H1 (cell line): ENCODE data around the gene PRKCA. TPM values are rescaled to one million over a fixed set of nuclear protein-coding genes. Genes with fewer than 3 reads are reported as not detected.

Experiments
- CTCF ChIA-PET: fragments of 300-600 bp; sonication (Branson Sonifier 250); formaldehyde crosslinking; loops from one replicate; lab custom pipeline; 2021; ENCODE audit not compliant: partially characterized antibody; lab: Charles Lee
- POLR2A ChIA-PET: fragments of 300-600 bp; sonication (Branson Sonifier 250); formaldehyde crosslinking; loops from one replicate; lab custom pipeline; 2021; ENCODE audit warnings: inconsistent platforms; ENCODE audit not compliant: partially characterized antibody; lab: Charles Lee
- DNase-seq, 2 experiments: peaks; one replicate each; pipeline versions ENCODE4 v3.0.0 to v3.0.0-alpha.2; 2010 to 2022; ENCODE audit warnings: low spot score in 2 of 2, low read depth in 1 of 2, mixed read lengths in 1 of 2
- FAIRE-seq: peaks from 2 replicates; lab custom pipeline; 2011; peaks lifted over from hg19 to GRCh38; lab: Jason Lieb, UNC
- H2AFZ ChIP-seq: 2 replicates; pipeline ENCODE4 v1.8.1; 2012; ENCODE audit warnings: low read length, inconsistent platforms
- H2AK5ac ChIP-seq: 2 replicates; pipeline ENCODE4 v1.6.1; 2013; ENCODE audit warnings: low read depth, low read length
- H2BK120ac ChIP-seq: replicated peaks from 2 replicates; pipeline ENCODE3; 2013; ENCODE audit warnings: low read depth, low read length, inconsistent platforms
- H2BK12ac ChIP-seq: 2 replicates; pipeline ENCODE4 v1.6.1; 2013; ENCODE audit warnings: low read depth, low read length
- H2BK15ac ChIP-seq: 2 replicates; pipeline ENCODE4 v1.6.1; 2013; ENCODE audit warnings: low read length
- H2BK20ac ChIP-seq: 2 replicates; pipeline ENCODE4 v1.6.1; 2013; ENCODE audit warnings: low read length
- H2BK5ac ChIP-seq: 2 replicates; pipeline ENCODE4 v1.6.1; 2013; ENCODE audit warnings: low read depth, low read length
- H3K14ac ChIP-seq: 2 replicates; pipeline ENCODE4 v1.6.1; 2013; ENCODE audit warnings: inconsistent platforms; ENCODE audit not compliant: insufficient read length
- H3K18ac ChIP-seq: 2 replicates; pipeline ENCODE4 v1.6.1; 2013; ENCODE audit warnings: low read length; ENCODE audit errors: extremely low read depth
- H3K23ac ChIP-seq: 2 replicates; pipeline ENCODE4 v1.6.1; 2013; ENCODE audit warnings: inconsistent platforms; ENCODE audit not compliant: insufficient read length
- H3K23me2 ChIP-seq: 2 replicates; pipeline ENCODE4 v1.6.1; 2013; ENCODE audit warnings: low read depth, low read length
- H3K27ac ChIP-seq: 2 replicates; pipeline ENCODE4 v1.6.1; 2011; ENCODE audit warnings: low read depth, low read length, inconsistent platforms
- H3K27me3 ChIP-seq, 4 experiments: replicated peaks in 1 of 4; 1 replicate in 1 of 4; 2 replicates in 3 of 4; pipeline versions ENCODE4 v1.6.1 to v1.8.1; 2011 to 2013; ENCODE audit warnings: low read length in 3 of 4, mild to moderate bottlenecking in 3 of 4, inconsistent platforms in 2 of 4, mixed read lengths in 2 of 4, moderate library complexity in 1 of 4; ENCODE audit not compliant: control insufficient read depth in 3 of 4, insufficient read depth in 3 of 4; ENCODE audit errors: extremely low read depth in 1 of 4
- H3K36me3 ChIP-seq, 4 experiments: 2 replicates each; pipeline versions ENCODE4 v1.6.1 to v1.8.1; 2011 to 2013; ENCODE audit warnings: mild to moderate bottlenecking in 4 of 4, low read length in 3 of 4, moderate library complexity in 2 of 4, control low read depth in 1 of 4, inconsistent platforms in 1 of 4; ENCODE audit not compliant: insufficient read depth in 4 of 4, control insufficient read depth in 2 of 4
- H3K4ac ChIP-seq: replicated peaks from 2 replicates; pipeline ENCODE3; 2013; ENCODE audit warnings: low read length, low read depth, mixed read lengths, inconsistent platforms; ENCODE audit not compliant: insufficient read length
- H3K4me1 ChIP-seq, 4 experiments: replicated peaks in 1 of 4; 1 replicate in 1 of 4; 2 replicates in 3 of 4; pipeline versions ENCODE4 v1.6.1 to v1.8.1; 2011 to 2013; ENCODE audit warnings: low read length in 3 of 4, inconsistent platforms in 2 of 4, mixed read lengths in 1 of 4; ENCODE audit not compliant: insufficient read depth in 4 of 4, control insufficient read depth in 3 of 4
- H3K4me2 ChIP-seq, 2 experiments: 2 replicates each; pipeline versions ENCODE4 v1.6.1 to v1.8.1; 2011 to 2013; ENCODE audit warnings: low read depth in 2 of 2, low read length in 2 of 2, control low read depth in 1 of 2, inconsistent platforms in 1 of 2, mild to moderate bottlenecking in 1 of 2; ENCODE audit not compliant: insufficient read depth in 1 of 2
- H3K4me3 ChIP-seq, 4 experiments: fragments of 200-600, 300-600 bp in 1 of 4; sonication (generic), shearing (Covaris generic), sonication (Bioruptor Twin) in 1 of 4; 2 replicates each; pipeline versions ENCODE4 v1.5.1 to v1.8.1; 2011 to 2016; ENCODE audit warnings: low read length in 4 of 4, low read depth in 3 of 4, control low read depth in 2 of 4, inconsistent platforms in 2 of 4, mild to moderate bottlenecking in 2 of 4, mixed read lengths in 1 of 4, moderate library complexity in 1 of 4; ENCODE audit not compliant: insufficient read depth in 2 of 4; ENCODE audit errors: extremely low read depth in 1 of 4
- H3K56ac ChIP-seq: replicated peaks from 2 replicates; pipeline ENCODE3; 2013; ENCODE audit warnings: low read depth, mild to moderate bottlenecking, mixed read lengths, low read length, inconsistent platforms; ENCODE audit not compliant: insufficient read length
- H3K79me1 ChIP-seq: 2 replicates; pipeline ENCODE4 v1.6.1; 2013; ENCODE audit warnings: low read depth, low read length, control low read depth
- H3K79me2 ChIP-seq, 2 experiments: 2 replicates each; pipeline versions ENCODE4 v1.6.1 to v1.8.1; 2012 to 2013; ENCODE audit warnings: low read length in 2 of 2, mild to moderate bottlenecking in 2 of 2, inconsistent platforms in 1 of 2; ENCODE audit not compliant: insufficient read depth in 2 of 2, control insufficient read depth in 1 of 2
- H3K9ac ChIP-seq, 4 experiments: replicated peaks in 1 of 4; 1 replicate in 1 of 4; 2 replicates in 3 of 4; pipeline versions ENCODE4 v1.6.1 to v1.8.1; 2011 to 2013; ENCODE audit warnings: low read depth in 3 of 4, low read length in 3 of 4, control low read depth in 2 of 4, mild to moderate bottlenecking in 2 of 4, moderate library complexity in 2 of 4, inconsistent platforms in 1 of 4; ENCODE audit errors: extremely low read depth in 1 of 4
- H3K9me3 ChIP-seq, 2 experiments: 2 replicates each; pipeline versions ENCODE4 v1.6.1 to v1.8.1; 2012 to 2013; ENCODE audit warnings: mild to moderate bottlenecking in 2 of 2, moderate library complexity in 2 of 2, control low read depth in 1 of 2, inconsistent platforms in 1 of 2, low read depth in 1 of 2, low read length in 1 of 2, mixed read lengths in 1 of 2; ENCODE audit not compliant: insufficient read depth in 2 of 2
- H4K20me1 ChIP-seq, 2 experiments: replicated peaks in 1 of 2; 2 replicates each; pipeline versions ENCODE3 to v1.8.1; 2011 to 2013; ENCODE audit warnings: inconsistent platforms in 2 of 2, low read length in 2 of 2, mild to moderate bottlenecking in 1 of 2; ENCODE audit not compliant: insufficient read depth in 2 of 2, control insufficient read depth in 1 of 2
- H4K5ac ChIP-seq: 2 replicates; pipeline ENCODE4 v1.6.1; 2013; ENCODE audit warnings: low read length, low read depth, mixed read lengths, inconsistent platforms; ENCODE audit not compliant: insufficient read length
- H4K8ac ChIP-seq: 2 replicates; pipeline ENCODE4 v1.8.0; 2013; ENCODE audit warnings: mild to moderate bottlenecking, moderate library complexity, low read length, inconsistent platforms; ENCODE audit not compliant: insufficient read depth; ENCODE audit errors: extremely low read depth
- H4K91ac ChIP-seq: replicated peaks from 2 replicates; pipeline ENCODE3; 2013; ENCODE audit warnings: low read length, mixed read lengths, inconsistent platforms; ENCODE audit not compliant: insufficient read length
- KDM1A ChIP-seq: fragments of 200-600, 300-600 bp; sonication (generic); IDR thresholded peaks from 2 replicates; pipeline ENCODE4 v1.7.1; 2016; ENCODE audit warnings: mild to moderate bottlenecking, low read length, borderline replicate concordance
- SRF ChIP-seq: IDR thresholded peaks from 2 replicates; pipeline ENCODE4 v1.6.1; 2011; ENCODE audit warnings: mild to moderate bottlenecking, low read depth, low read length, moderate library complexity
- YY1 ChIP-seq: IDR thresholded peaks from 2 replicates; pipeline ENCODE4 v1.6.1; 2011; ENCODE audit warnings: low read depth, mild to moderate bottlenecking, low read length
- WGBS, 2 experiments: shearing (Covaris generic) in 1 of 2; methylation state at CpG; one replicate each; pipeline versions ENCODE4 v1.1.6 to v1.1.7; 2013 to 2015; ENCODE audit warnings: low lambda C conversion rate in 2 of 2, mixed read lengths in 2 of 2, inconsistent platforms in 1 of 2, low coverage in 1 of 2, missing lambda C conversion rate in 1 of 2; ENCODE audit not compliant: insufficient replicate concordance in 2 of 2, insufficient coverage in 1 of 2, insufficient read length in 1 of 2; ENCODE audit errors: extremely low coverage in 1 of 2, missing lambda C conversion rate in 1 of 2; 5-methylcytosine and 5-hydroxymethylcytosine counted together
- polyA plus RNA-seq, 7 experiments: library from polyadenylated mRNA; depleted of rRNA in 3 of 7; stranded (reverse) in 5 of 7; unstranded in 2 of 7; fragments of >200 nt in 5 of 7; fragments of 200-250 nt in 2 of 7; gene quantifications; 1 replicate in 5 of 7; 2 replicates in 1 of 7; 4 replicates in 1 of 7; pipeline versions ENCODE4 v1.2.1 to v1.2.3, GENCODE V29; 2011 to 2013; ENCODE audit warnings: missing spikeins in 2 of 7, mixed read lengths in 2 of 7
- total RNA-seq: library from RNA; stranded (reverse); fragmentation: NEBNext Ultra II Directional; extraction: Animal tissue kit (Norgen Biotek cat#: 25700); gene quantifications from 2 replicates; pipeline ENCODE4 v1.2.1, GENCODE V29; 2021

The PRKCA gene
- total and polyA plus RNA-seq, 2 of the 8 experiments (the other 6 are each of a cell fraction or from before 2014, with no cell fraction given) = 5.8 to 17.8 TPM

DNA sequence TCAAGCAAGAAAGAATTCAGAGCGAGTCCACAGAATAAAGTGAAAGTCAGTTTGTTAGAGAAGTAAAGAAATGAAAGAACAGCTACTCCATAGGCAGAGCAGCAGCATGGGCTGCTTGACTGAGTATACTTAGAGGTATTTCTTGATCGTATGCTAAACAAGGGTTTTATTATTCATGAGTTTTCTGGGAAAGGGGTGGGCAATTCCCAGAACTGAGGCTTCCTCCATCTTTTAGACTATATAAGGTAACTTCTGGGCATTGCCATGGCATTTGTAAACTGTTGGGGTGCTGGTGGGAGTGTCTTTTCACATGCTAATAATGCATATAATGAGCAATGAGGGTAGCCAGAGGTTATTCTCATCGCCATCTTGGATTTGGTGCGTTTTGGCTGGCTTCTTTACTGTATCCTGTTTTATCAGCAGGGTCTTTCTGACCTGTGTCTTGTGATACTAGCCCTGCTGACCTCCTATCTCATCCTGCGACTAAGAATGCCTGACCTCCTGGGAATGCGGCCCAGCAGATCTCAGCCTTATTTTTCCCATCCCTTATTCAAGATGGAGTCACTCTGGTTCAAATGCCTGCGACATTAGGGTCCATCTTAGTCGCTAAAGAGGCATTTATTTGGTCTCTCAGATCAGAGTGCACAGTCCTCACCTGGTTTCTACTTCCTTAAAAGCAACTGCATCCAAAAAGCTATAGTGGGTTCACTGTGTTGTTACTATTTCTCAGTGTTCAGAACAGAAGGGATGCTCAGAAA lies 432.0 kb downstream of the PRKCA start:
- H4K5ac ChIP-seq = no peak overlapping the region
- H3K27me3 ChIP-seq = no peaks in the 10 kb centered on the region
- peaks cover 5 to 15% (median 7%) of the 10 kb centered on the region in 4 experiments for H3K4me1 ChIP-seq
- no peak overlapping the region for H3K56ac ChIP-seq
- H3K36me3 ChIP-seq = no peaks in the 10 kb centered on the region; a peak in 1 of 8 replicates
- no peak overlapping the region for H3K4ac ChIP-seq
- H3K79me1 ChIP-seq = no peaks in the 10 kb centered on the region
- H3K4me3 ChIP-seq = no peak overlapping the region
- no peak overlapping the region for H2AK5ac ChIP-seq
- no peaks in the 10 kb centered on the region for H3K23me2 ChIP-seq
- no peak overlapping the region for H3K4me2 ChIP-seq
- H2BK15ac ChIP-seq = no peak overlapping the region
- H4K91ac ChIP-seq = no peak overlapping the region
- H3K27ac ChIP-seq = no peak overlapping the region
- ChIA-PET CTCF (interaction anchor here (1.7 kb wide), 1 partner anchor 169 kb away, joined by 3 read pairs; no protein-coding TSS in a partner anchor), POLR2A (interaction anchor here (0.6 to 1.1 kb wide), 2 partner anchors 66 to 988 kb away, joined by 3 read pairs; no protein-coding TSS in a partner anchor)
- H3K79me2 ChIP-seq = no peaks in the 10 kb centered on the region
- no peak overlapping the region for H2BK20ac ChIP-seq
- no peak overlapping the region for H3K18ac ChIP-seq
- H2AFZ ChIP-seq = no peak overlapping the region
- no peak for DNase-seq
- no peak overlapping the region for H4K8ac ChIP-seq
- H3K14ac ChIP-seq = no peak overlapping the region
- no peak overlapping the region for H3K23ac ChIP-seq
- no peak for FAIRE-seq
- no peak overlapping the region for H3K9ac ChIP-seq
- H3K9me3 ChIP-seq = no peaks in the 10 kb centered on the region
- H2BK120ac ChIP-seq = no peak overlapping the region
- 86% methylated on average over 8 of the region's 8 CpGs; no CpG with 5 or more reads in 1 of the 2 experiments for WGBS, 2 experiments
- no peak overlapping the region for H2BK12ac ChIP-seq
- H2BK5ac ChIP-seq = no peak overlapping the region
- no peaks in the 10 kb centered on the region for H4K20me1 ChIP-seq
- no peak for TF ChIP-seq KDM1A
- peak; percentile 35; the same call in 1 of the 2 replicates for TF ChIP-seq SRF
- peak; percentile 36; the same call in 1 of the 2 replicates for TF ChIP-seq YY1
